GM18499 (cell line): ENCODE measurements around the gene S100A2.
"Not testable (repeated sequence)": the region's sequence is repeated elsewhere in the genome, so short reads cannot be mapped to it uniquely, and the experiment has no call there.

Experiments used
- ATAC-seq: cut with Tn5 transposase; IDR thresholded peaks from one replicate; pipeline ENCODE4 v1.9.1; 2021; ENCODE audit warnings: moderate number of reproducible peaks; ENCODE audit not compliant: insufficient read depth, unreplicated experiment

The S100A2 gene

GRCh38 chr1:153535242-153536011, 30.2 kb downstream of the S100A2 start, which contains the start of gene S100A6:
Gene S100A6 (minus strand): TSS chr1:153535991. CDS start chr1:153535339, 652 bp downstream.
- ATAC-seq = no peak

- no peak for ATAC-seq
These were observed 30.8 kb downstream of the S100A2 start for GRCh38 chr1:153534925-153535241.

DNA sequence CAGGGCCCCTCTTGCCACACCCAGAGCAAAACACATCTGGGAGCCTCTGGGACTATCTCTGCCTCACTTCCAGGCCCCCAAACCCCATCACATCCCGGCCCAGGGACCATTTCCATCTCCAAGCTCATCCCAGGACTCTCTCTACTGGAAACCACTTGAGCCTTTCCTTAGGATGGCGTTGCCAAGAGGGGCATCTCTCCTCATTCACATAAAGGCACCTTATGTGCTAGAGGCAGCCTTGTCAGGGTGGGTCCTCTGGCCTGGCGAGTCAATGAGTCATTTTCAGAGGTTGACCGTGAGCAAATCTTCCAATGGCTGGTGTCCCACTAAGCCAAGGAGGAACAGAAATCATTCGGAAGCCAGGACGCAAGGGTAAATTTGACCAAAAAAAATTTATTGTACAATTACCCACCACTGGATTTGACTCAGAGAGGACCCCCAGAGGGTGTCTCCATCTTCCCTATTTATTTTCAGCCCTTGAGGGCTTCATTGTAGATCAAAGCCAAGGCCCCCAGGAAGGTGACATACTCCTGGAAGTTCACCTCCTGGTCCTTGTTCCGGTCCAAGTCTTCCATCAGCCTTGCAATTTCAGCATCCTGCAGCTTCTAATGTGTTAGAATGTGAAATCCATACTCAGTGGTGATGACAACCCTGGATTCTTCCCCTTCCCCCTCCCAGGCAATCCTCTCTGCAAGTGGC, 31.3 kb downstream of the S100A2 start:
- ATAC-seq = no peak

DNA sequence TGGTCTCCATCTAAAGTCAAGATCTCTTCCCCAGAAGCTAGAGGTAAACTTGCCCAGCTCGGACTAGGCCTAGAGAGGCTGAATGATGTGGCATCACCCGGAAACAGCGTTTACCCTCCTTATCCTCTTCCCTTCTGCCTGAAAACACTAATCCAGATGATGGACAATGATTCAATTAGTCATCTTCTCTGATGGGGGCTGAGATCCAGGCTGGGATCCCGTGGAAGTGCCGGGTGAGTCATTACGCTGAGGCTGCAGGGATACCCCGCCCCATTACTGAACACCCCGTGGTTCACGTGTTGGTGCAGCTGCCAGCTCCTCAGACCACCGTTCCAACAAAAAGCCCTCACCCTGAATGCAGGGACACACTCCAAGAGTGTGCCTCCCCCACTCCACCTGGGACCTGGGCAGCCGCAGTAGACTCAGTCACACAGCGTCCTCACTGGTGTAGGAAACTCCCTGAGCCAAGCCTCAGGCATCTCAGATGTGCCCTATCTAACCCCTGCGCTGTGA, 31.9 kb downstream of the S100A2 start:
- ATAC-seq = no peak

DNA sequence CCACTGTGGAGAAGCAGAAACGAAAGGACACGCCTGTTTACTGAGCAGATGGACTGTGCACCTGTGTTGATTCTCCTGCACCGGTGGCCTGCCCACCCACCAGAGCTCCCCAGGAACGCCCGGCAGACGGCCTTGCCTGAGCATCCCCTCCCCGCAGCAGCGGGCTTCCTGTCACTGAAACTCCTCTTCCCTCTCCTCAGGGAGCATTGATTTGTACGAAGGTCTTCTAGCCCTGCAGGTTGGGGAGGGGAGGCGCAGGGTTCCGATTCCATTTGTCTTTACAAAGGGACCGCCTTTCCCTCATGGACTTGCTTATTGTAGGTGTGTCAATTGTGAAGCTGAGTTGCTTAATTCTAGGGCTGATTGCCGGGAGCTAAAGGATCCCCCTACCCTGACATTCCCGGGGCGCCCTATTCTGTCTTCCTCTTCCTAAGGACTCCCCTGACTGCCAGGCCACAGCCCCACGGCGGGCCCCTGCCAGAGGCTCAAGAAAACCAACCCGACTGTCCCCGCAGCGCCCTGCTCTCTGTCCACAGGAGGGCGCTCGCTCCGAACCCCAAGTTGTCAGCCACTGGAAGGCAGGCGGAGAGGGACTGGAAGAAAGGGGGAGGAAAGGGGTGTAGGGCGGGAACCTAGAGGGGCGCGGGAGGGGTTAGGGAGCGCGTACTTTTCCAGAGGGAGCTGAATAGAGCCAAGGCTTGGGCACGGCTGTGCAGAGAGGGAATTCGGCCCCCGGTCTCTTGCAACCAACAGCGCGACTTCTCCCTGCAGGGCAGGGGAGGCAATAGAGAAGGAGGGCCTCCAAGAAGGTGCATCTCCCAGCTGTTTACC, 32.7 kb downstream of the S100A2 start:
- no peak for ATAC-seq

DNA sequence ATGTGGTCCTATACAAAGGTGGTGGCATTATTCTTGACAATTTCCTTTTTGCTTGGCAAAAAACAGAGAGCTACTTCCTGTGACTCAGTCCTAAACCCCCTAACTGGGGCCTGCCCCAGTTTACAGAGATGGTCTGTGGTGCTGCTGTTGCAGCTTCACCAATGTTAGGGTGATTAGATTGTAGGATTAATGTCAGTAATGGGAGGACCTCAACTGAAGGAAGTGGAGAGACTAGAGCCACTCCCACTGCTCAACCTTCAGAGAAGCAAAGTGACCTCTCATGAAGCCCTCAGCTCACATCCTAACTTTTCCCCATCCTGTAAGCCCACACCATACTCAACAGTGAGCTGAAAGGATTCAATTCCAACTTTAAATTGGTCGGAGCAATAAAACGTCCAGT, 33.5 kb downstream of the S100A2 start:
- no peak for ATAC-seq

GRCh38 chr1:153531638-153532037, 34.0 kb downstream of the S100A2 start:
- no peak for ATAC-seq

GRCh38 chr1:153527683-153528040, 38.0 kb downstream of the S100A2 start:
- ATAC-seq = no peak

- no peak for ATAC-seq
These were observed 38.5 kb downstream of the S100A2 start for GRCh38 chr1:153527023-153527682.

GRCh38 chr1:153526132-153526543, 39.5 kb downstream of the S100A2 start:
- no peak for ATAC-seq

DNA sequence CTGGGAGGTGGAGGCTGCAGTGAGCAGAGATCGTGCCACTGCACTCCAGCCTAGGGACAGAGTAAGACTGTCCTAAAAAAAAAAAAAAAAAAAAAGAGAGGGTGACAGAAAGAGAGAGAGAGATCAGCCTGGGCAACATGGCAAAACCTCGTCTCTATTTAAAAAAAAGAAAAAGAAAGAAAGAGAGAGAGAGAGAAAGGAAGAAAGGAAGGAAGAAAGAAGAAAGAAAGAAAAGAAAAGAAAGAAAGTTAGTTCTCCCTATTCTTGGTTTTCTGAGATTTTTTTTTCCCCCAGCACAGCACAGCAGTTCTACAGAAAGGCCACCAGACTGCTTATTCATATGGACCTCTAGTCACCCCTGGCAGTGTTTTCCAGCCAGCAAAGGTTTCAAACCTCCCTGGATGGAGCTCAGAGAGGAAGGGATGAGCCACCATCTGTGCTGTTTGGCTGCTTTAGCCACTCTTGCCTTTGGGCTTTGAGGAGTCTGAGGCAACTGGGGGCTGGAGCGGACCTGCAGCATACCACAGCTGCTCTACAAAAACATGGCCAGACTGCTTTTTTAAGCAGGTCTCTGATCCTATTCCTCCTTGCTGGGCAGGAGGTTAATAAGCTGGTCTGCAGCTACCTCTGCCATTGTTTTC, 40.4 kb downstream of the S100A2 start:
- ATAC-seq = no peak

DNA sequence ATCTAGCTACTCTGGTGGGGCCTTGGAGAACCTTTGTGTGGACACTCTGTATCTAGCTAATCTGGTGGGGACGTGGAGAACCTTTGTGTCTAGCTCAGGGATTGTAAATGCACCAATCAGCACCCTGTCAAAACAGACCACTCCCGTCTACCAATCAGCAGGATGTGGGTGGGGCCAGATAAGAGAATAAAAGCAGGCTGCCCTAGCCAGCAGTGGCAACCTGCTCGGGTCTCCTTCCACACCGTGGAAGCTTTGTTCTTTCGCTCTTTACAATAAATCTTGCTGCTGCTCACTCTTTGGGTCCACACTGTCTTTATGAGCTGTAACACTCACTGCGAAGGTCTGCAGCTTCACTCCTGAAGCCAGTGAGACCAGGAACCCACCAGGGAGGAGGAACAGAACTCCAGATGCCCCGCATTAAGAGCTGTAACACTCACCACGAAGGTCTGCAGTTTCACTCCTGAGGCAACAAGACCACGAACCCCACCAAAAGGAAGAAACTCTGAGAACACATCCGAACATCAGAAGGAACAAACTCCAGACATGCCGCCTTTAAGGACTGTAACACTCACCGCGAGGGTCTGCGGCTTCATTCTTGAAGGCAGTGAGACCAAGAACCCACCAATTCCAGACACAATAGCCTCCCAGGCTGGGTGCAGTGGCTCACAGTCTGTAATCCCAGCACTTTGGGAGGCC, 43.1 kb downstream of the S100A2 start:
- not testable (repeated sequence) for ATAC-seq

- not testable (repeated sequence) for ATAC-seq
These were observed 43.8 kb downstream of the S100A2 start for GRCh38 chr1:153521808-153522207.

GRCh38 chr1:153520818-153521476, 44.7 kb downstream of the S100A2 start:
- no peak for ATAC-seq

- ATAC-seq = not testable (repeated sequence)
These were observed 45.4 kb downstream of the S100A2 start for GRCh38 chr1:153520137-153520691.

- ATAC-seq = no peak
These were observed 46.4 kb downstream of the S100A2 start for GRCh38 chr1:153519242-153519641.

- ATAC-seq = no peak
These were observed 49.9 kb downstream of the S100A2 start for GRCh38 chr1:153515504-153516394.
